ENCODE measurements around the gene SLC1A3. TPM values are rescaled to one million over a fixed set of nuclear protein-coding genes. Genes with fewer than 3 reads are reported as not detected.

SLC1A3 gene
- total RNA-seq, 3 donors from 2014 or later (not counting 1 experiment from before 2014, with no cell fraction given), result 1.1 TPM; not detected in 2

- intact Hi-C loops (cut with micrococcal nuclease), result no loop called here
- Mint-ChIP-seq H3K4me3 (no peak overlapping the region), H3K4me1 (peaks cover 10 to 13% of the 10 kb centered on the region in 2 donors), H3K9me3 (no peaks in the 10 kb centered on the region), H3K27ac (no peak overlapping the region), H3K36me3 (no peaks in the 10 kb centered on the region), H3K27me3 (ENCODE audit: low read depth in 2 of 2) (peaks cover 21 to 38% of the 10 kb centered on the region in 2 donors)
- no peaks in the 10 kb centered on the region for H3K36me3 ChIP-seq (ENCODE audit: control insufficient read depth, insufficient read depth, low read length)
- no peak overlapping the region for H3K4me3 ChIP-seq (ENCODE audit: low read length)
- no peaks in the 10 kb centered on the region for H3K4me1 ChIP-seq (ENCODE audit: control insufficient read depth, insufficient read depth, low read length)
- no peak overlapping the region for H3K27ac ChIP-seq (ENCODE audit: low read length)
- no peaks in the 10 kb centered on the region for H3K27me3 ChIP-seq (ENCODE audit: control insufficient read depth, insufficient read depth, low read length)
- 100% methylated on average over 1 of the region's 2 CpGs for WGBS (ENCODE audit: insufficient coverage)
- no peaks in the 10 kb centered on the region for H3K9me3 ChIP-seq (ENCODE audit: control insufficient read depth, insufficient read depth, low read length)
- no peak for TF ChIP-seq CTCF (IDR thresholded peaks at IDR 0.05)
- DNase-seq (no peak), ATAC-seq (no peak)
These were observed 22.3 kb downstream of the SLC1A3 start for GRCh38 chr5:36628695-36629094.

GRCh38 chr5:36629729-36630128, 23.3 kb downstream of the SLC1A3 start:
- Mint-ChIP-seq H3K36me3 (no peaks in the 10 kb centered on the region), H3K27ac (no peak overlapping the region), H3K4me1 (peaks cover 10 to 13% of the 10 kb centered on the region in 2 donors), H3K27me3 (ENCODE audit: low read depth in 2 of 2) (peaks cover 14 to 32% of the 10 kb centered on the region in 2 donors), H3K4me3 (peak overlapping the region; percentile 25), H3K9me3 (no peaks in the 10 kb centered on the region)
- TF ChIP-seq CTCF (IDR thresholded peaks at IDR 0.05), result no peak
- 50% methylated on average over 7 of the region's 8 CpGs for WGBS (ENCODE audit: insufficient coverage)
- Histone ChIP-seq H3K36me3 (ENCODE audit: control insufficient read depth, insufficient read depth, low read length) (no peaks in the 10 kb centered on the region), H3K4me3 (ENCODE audit: low read length) (no peak overlapping the region), H3K27me3 (ENCODE audit: control insufficient read depth, insufficient read depth, low read length) (no peaks in the 10 kb centered on the region), H3K9me3 (ENCODE audit: control insufficient read depth, insufficient read depth, low read length) (no peaks in the 10 kb centered on the region), H3K27ac (ENCODE audit: low read length) (no peak overlapping the region), H3K4me1 (ENCODE audit: control insufficient read depth, insufficient read depth, low read length) (no peaks in the 10 kb centered on the region)
- intact Hi-C loops (cut with micrococcal nuclease), result no loop called here
- ATAC-seq, result peak in 2 of 3 donors; percentile 42 to 82
- DNase-seq, result no peak

GRCh38 chr5:36630201-36631145, 24.1 kb downstream of the SLC1A3 start:
- no peaks in the 10 kb centered on the region for H3K36me3 Mint-ChIP-seq
- peaks cover 14 to 31% of the 10 kb centered on the region in 2 donors for H3K27me3 Mint-ChIP-seq (ENCODE audit: low read depth in 2 of 2)
- no peak for TF ChIP-seq CTCF (IDR thresholded peaks at IDR 0.05)
- intact Hi-C loops (cut with micrococcal nuclease), result no loop called here
- H3K9me3 Mint-ChIP-seq, result no peaks in the 10 kb centered on the region
- H3K27me3 ChIP-seq (ENCODE audit: control insufficient read depth, insufficient read depth, low read length), result no peaks in the 10 kb centered on the region
- H3K4me1 Mint-ChIP-seq, result peaks cover 10 to 13% of the 10 kb centered on the region in 2 donors
- no peak overlapping the region for H3K4me3 ChIP-seq (ENCODE audit: low read length)
- no peaks in the 10 kb centered on the region for H3K4me1 ChIP-seq (ENCODE audit: control insufficient read depth, insufficient read depth, low read length)
- H3K4me3 Mint-ChIP-seq, result no peak overlapping the region
- no peaks in the 10 kb centered on the region for H3K9me3 ChIP-seq (ENCODE audit: control insufficient read depth, insufficient read depth, low read length)
- H3K27ac ChIP-seq (ENCODE audit: low read length), result no peak overlapping the region
- no peak for DNase-seq
- no peak overlapping the region for H3K27ac Mint-ChIP-seq
- no peak for ATAC-seq
- no peaks in the 10 kb centered on the region for H3K36me3 ChIP-seq (ENCODE audit: control insufficient read depth, insufficient read depth, low read length)
- 80% methylated on average over 1 of the region's 1 CpG for WGBS (ENCODE audit: insufficient coverage)

Data from natural killer cell (primary cell).